GM12874 (cell line): ENCODE results near the gene NR2C1.

Experiments used
- TF ChIP-seq, protein P1 (sequence below): IDR thresholded peaks from 2 replicates; pipeline ENCODE4 v1.5.1; 2011; ENCODE audit warnings: low read depth, mild to moderate bottlenecking, control low read depth, low read length, moderate library complexity; ENCODE audit not compliant: insufficient read depth

NR2C1 gene

GRCh38 chr12:95014554-95014953 lies 58.9 kb downstream of the NR2C1 start:
- TF ChIP-seq, protein P1, sequence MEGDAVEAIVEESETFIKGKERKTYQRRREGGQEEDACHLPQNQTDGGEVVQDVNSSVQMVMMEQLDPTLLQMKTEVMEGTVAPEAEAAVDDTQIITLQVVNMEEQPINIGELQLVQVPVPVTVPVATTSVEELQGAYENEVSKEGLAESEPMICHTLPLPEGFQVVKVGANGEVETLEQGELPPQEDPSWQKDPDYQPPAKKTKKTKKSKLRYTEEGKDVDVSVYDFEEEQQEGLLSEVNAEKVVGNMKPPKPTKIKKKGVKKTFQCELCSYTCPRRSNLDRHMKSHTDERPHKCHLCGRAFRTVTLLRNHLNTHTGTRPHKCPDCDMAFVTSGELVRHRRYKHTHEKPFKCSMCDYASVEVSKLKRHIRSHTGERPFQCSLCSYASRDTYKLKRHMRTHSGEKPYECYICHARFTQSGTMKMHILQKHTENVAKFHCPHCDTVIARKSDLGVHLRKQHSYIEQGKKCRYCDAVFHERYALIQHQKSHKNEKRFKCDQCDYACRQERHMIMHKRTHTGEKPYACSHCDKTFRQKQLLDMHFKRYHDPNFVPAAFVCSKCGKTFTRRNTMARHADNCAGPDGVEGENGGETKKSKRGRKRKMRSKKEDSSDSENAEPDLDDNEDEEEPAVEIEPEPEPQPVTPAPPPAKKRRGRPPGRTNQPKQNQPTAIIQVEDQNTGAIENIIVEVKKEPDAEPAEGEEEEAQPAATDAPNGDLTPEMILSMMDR, result no peak

GRCh38 chr12:95006206-95006605 lies 67.2 kb downstream of the NR2C1 start:
- TF ChIP-seq, protein P1, result no peak

DNA sequence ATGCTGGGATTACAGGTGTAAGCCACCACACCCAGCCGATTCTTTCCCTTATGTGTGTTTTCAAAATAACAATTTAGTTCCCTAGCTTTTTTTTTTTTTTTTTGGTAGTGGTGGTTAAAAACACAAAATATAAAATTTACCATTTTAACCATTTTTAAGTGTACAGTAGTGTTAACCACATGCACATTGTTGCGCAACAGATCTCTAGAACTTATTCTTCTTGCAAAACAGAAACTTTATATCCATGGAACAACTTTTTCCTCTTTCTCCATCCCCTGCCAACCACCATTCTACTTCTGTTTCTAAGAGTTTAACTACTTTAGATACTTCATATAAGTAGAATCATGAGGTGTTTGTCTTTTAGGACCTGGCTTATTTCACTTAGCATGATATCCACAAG lies 68.8 kb downstream of the NR2C1 start:
- TF ChIP-seq, protein P1, result no peak

DNA sequence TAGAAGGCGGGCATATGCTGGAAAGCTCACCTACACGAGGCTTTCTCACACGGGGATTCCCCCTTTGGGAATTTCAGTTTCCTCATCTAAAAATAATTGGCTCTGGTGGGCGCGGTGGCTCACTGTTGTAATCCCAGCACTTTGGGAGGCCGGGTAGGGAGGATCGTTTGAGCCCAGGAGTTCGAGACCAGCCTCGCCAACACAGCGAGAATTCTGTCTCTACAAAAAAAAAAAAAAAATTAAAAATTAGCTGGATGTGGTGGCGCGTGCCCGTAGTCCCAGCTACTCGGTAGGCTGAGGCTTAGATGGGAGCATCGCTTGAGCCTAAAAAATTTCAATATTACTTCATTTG lies 69.5 kb downstream of the NR2C1 start:
- TF ChIP-seq, protein P1, result no peak

- TF ChIP-seq, protein P1, result no peak
Observed at GRCh38 chr12:95003213-95003920, 70.1 kb downstream of the NR2C1 start, which contains the start of gene NDUFA12. Gene NDUFA12, minus strand, starts transcription at chr12:95003697. Its CDS starts 17 bp downstream, at chr12:95003680.

- TF ChIP-seq, protein P1, result no peak
Observed at GRCh38 chr12:95002754-95003153, 70.7 kb downstream of the NR2C1 start.

- TF ChIP-seq, protein P1, result no peak
Observed at GRCh38 chr12:94998326-94998725, 75.1 kb downstream of the NR2C1 start.

DNA sequence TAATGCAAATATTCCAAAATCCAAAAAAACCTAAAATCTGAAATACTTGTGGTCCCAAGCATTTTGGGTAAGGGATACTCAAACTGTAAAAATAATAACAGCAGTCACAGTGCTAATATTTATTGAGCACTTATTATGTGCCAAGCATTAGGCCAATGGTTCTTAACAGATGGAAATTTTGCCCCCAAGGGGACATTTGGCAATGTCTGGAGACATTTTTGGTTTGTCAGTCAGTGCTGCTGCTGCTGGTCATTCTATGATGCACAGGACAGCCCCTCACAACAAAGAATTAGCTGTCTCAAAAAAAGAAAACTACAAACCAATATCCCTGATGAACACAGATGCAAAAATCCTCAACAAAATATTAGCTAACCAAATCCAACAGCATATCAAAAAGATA lies 75.7 kb downstream of the NR2C1 start:
- TF ChIP-seq, protein P1, result no peak
